ENCODE measurements around the gene MEGF6. TPM values are rescaled to one million over a fixed set of nuclear protein-coding genes. Genes with fewer than 3 reads are reported as not detected.

MEGF6 gene
- total RNA-seq, 1 experiment from 2014 or later: 65.3 TPM

DNA sequence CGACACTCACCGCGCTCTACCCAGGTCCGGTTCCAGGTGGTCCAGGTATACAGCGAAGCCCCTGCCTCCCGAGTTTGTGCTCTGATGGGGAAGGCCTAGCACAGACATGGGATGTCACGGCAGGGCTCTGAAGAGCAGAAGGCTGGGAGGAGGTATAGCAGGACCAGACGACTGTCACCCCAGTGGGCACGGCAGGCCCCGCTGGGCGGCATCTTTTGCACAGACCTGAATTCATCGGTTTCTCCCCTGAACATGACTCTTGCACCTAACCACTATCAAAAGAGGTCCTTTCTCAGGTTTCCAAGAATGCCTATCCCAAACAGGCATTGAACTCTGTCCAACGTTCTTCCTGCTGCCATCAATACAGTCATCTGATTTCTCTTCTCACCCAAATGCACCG lies 126.3 kb downstream of the MEGF6 start:
- H3K27me3 ChIP-seq (ENCODE audit: insufficient read depth, low read depth): no peaks in the 10 kb centered on the region
- H3K4me1 ChIP-seq (replicated peaks; ENCODE audit: insufficient read depth): peaks cover 22% of the 10 kb centered on the region
- peaks cover 10% of the 10 kb centered on the region; the same call in 1 of the 2 replicates for H3K36me3 ChIP-seq (ENCODE audit: low read depth)
- H3K4me2 ChIP-seq: no peak overlapping the region
- H3K79me2 ChIP-seq (ENCODE audit: low read depth): no peaks in the 10 kb centered on the region
- ChIA-PET POLR2A (ENCODE audit: unreplicated experiment) (no interaction called here), CTCF (interaction anchor here (0.6 to 0.7 kb wide), 2 partner anchors 14 to 1290 kb away, joined by 3 to 5 read pairs; no protein-coding TSS in a partner anchor)
- no peak overlapping the region for H3K4me3 ChIP-seq
- peaks cover 53% of the 10 kb centered on the region; the same call in 1 of the 2 replicates for H3F3A ChIP-seq (ENCODE audit: insufficient read depth, low read depth)
- H3K9me2 ChIP-seq (ENCODE audit: insufficient read depth): no peaks in the 10 kb centered on the region
- H3K27ac ChIP-seq: no peak overlapping the region
- no peak overlapping the region for H2AFZ ChIP-seq
- no TSS peak for BruUV-seq (replicated peaks)
- TF ChIP-seq EZH2 (IDR thresholded peaks at IDR 0.05; ENCODE audit: low read depth): no peak
- TF ChIP-seq, protein P1, sequence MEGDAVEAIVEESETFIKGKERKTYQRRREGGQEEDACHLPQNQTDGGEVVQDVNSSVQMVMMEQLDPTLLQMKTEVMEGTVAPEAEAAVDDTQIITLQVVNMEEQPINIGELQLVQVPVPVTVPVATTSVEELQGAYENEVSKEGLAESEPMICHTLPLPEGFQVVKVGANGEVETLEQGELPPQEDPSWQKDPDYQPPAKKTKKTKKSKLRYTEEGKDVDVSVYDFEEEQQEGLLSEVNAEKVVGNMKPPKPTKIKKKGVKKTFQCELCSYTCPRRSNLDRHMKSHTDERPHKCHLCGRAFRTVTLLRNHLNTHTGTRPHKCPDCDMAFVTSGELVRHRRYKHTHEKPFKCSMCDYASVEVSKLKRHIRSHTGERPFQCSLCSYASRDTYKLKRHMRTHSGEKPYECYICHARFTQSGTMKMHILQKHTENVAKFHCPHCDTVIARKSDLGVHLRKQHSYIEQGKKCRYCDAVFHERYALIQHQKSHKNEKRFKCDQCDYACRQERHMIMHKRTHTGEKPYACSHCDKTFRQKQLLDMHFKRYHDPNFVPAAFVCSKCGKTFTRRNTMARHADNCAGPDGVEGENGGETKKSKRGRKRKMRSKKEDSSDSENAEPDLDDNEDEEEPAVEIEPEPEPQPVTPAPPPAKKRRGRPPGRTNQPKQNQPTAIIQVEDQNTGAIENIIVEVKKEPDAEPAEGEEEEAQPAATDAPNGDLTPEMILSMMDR (conservative IDR thresholded peaks at IDR 0.05): no peak
- no peak for DNase-seq
- intact Hi-C loops (cut with micrococcal nuclease; ENCODE audit: unreplicated experiment): no loop called here
- H3K9me3 ChIP-seq (ENCODE audit: insufficient read depth, low read depth): no peaks in the 10 kb centered on the region
- 0 out of 2 replicates have a peak, but pooled peaks cover 4% of the 10 kb centered on the region for H4K20me1 ChIP-seq (ENCODE audit: insufficient read depth)

DNA sequence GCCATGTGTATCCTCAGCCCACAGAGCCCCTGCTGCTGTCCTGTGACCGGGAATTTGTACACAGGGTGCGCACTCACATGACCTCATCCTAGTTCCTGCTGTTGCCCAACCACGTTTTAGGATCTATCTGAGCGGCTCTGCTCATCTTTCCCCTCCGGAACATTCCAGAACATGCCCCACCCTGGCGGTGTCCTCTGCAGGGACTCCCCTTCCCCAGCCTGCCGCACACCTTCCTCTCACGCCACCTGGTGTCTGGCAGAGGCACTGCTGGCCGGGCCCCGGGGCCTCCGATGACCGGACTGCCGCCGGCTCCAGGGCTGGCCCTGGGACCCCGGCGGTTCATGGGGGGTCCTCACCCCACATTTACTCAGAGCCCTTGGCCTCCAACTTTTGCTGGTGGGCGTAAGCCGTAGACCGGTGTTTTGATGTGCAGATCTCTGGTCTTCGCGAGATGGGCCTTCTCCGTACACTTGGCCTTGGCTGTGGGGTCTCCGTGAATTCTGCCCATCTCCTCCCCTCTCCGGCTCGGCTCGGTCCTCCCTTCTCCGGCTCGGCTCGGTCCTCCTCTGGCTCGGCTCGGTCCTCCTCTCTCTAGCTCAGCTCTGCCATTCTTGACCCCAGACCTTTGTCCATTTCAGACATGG lies 127.4 kb downstream of the MEGF6 start:
- CTCF ChIA-PET: no interaction called here
- Histone ChIP-seq H3K27me3 (ENCODE audit: insufficient read depth, low read depth) (no peaks in the 10 kb centered on the region), H3K4me1 (replicated peaks; ENCODE audit: insufficient read depth) (peaks cover 22% of the 10 kb centered on the region), H3K27ac (no peak overlapping the region), H3K9me3 (ENCODE audit: insufficient read depth, low read depth) (no peaks in the 10 kb centered on the region), H3K4me2 (no peak overlapping the region), H4K20me1 (ENCODE audit: insufficient read depth) (0 out of 2 replicates have a peak, but pooled peaks cover 4% of the 10 kb centered on the region), H3K4me3 (no peak overlapping the region), H2AFZ (no peak overlapping the region), H3K9me2 (ENCODE audit: insufficient read depth) (no peaks in the 10 kb centered on the region), H3F3A (ENCODE audit: insufficient read depth, low read depth) (peaks cover 51% of the 10 kb centered on the region; the same call in 1 of the 2 replicates), H3K79me2 (ENCODE audit: low read depth) (no peaks in the 10 kb centered on the region), H3K36me3 (ENCODE audit: low read depth) (peaks cover 1% of the 10 kb centered on the region; the same call in 1 of the 2 replicates)
- POLR2A ChIA-PET (ENCODE audit: unreplicated experiment): no interaction called here
- intact Hi-C loops (cut with micrococcal nuclease; ENCODE audit: unreplicated experiment): loop anchor here (2.0 kb wide), 2 partner anchors 23 to 31 kb away; no protein-coding TSS in a partner anchor
- BruUV-seq (replicated peaks): no TSS peak
- no peak for DNase-seq
- no peak for TF ChIP-seq EZH2 (IDR thresholded peaks at IDR 0.05; ENCODE audit: low read depth)
- TF ChIP-seq, protein P1 (conservative IDR thresholded peaks at IDR 0.05): peak; percentile 75

DNA sequence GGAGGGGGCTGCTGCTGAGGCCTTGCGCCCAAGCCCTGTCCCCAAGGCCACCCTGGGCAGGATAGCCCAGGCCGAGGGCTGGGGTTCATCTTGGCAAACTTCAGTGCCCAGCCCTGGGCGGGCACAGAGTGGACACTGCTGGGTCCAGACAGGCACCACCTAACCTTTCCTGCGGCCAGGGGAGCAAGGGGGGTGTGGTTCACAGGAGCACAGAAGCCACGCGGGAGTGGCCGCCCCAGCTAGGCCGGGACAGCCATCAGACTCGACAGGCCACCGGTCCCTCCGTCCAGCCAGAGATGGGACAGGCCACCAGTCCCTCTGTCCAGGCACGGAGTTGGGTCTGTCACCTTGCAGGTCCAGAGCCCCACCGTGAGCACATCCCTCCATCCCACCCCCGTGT lies 127.9 kb downstream of the MEGF6 start:
- Histone ChIP-seq H3F3A (ENCODE audit: insufficient read depth, low read depth) (peaks cover 45% of the 10 kb centered on the region; the same call in 1 of the 2 replicates), H3K36me3 (ENCODE audit: low read depth) (no peaks in the 10 kb centered on the region), H3K79me2 (ENCODE audit: low read depth) (no peaks in the 10 kb centered on the region), H4K20me1 (ENCODE audit: insufficient read depth) (0 out of 2 replicates have a peak, but pooled peaks cover 4% of the 10 kb centered on the region), H3K4me3 (no peak overlapping the region), H3K27ac (no peak overlapping the region), H3K27me3 (ENCODE audit: insufficient read depth, low read depth) (no peaks in the 10 kb centered on the region), H2AFZ (no peak overlapping the region), H3K4me1 (replicated peaks; ENCODE audit: insufficient read depth) (peaks cover 22% of the 10 kb centered on the region), H3K4me2 (0 out of 2 replicates have a peak overlapping the region, but pooled peaks have one; percentile 63), H3K9me2 (ENCODE audit: insufficient read depth) (no peaks in the 10 kb centered on the region), H3K9me3 (ENCODE audit: insufficient read depth, low read depth) (no peaks in the 10 kb centered on the region)
- CTCF ChIA-PET: no interaction called here
- TF ChIP-seq EZH2 (IDR thresholded peaks at IDR 0.05; ENCODE audit: low read depth): no peak
- TF ChIP-seq, protein P1 (conservative IDR thresholded peaks at IDR 0.05): no peak
- POLR2A ChIA-PET (ENCODE audit: unreplicated experiment): no interaction called here
- no peak for DNase-seq
- BruUV-seq (replicated peaks): no TSS peak
- intact Hi-C loops (cut with micrococcal nuclease; ENCODE audit: unreplicated experiment): loop anchor here (2.0 kb wide), 2 partner anchors 23 to 31 kb away; no protein-coding TSS in a partner anchor

Measured in PC-9 (cell line).